GM19468 (cell line): ENCODE results near the gene PNPO.
"Not testable (repeated sequence)": the region's sequence is repeated elsewhere in the genome, so short reads cannot be mapped to it uniquely, and the experiment has no call there.

Source experiments
- ATAC-seq: cut with Tn5 transposase; IDR thresholded peaks from one replicate; pipeline ENCODE4 v1.9.1; 2021; ENCODE audit warnings: mild to moderate bottlenecking, moderate library complexity, moderate number of reproducible peaks; ENCODE audit not compliant: unreplicated experiment; ENCODE audit errors: extremely low read depth

Gene PNPO

DNA sequence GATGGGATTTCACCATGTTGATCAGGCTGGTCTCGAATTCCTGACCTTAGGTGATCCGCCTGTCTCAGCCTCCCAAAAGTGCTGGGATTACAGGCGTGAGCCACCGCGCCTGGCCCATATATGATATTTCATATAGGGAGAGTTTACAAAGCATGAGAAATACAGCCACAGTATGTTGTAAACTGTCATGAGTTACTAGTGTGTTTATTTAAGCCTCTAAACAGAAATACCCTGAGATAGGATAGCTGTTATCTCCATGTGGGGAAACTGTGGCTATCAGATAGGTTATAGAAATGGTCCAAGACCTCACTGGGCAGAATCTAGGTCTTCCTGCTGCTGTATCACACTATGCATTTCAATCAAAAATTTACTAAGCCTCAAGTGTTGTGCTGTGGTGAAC is 27.5 kb downstream of the PNPO start:
- no peak for ATAC-seq

DNA sequence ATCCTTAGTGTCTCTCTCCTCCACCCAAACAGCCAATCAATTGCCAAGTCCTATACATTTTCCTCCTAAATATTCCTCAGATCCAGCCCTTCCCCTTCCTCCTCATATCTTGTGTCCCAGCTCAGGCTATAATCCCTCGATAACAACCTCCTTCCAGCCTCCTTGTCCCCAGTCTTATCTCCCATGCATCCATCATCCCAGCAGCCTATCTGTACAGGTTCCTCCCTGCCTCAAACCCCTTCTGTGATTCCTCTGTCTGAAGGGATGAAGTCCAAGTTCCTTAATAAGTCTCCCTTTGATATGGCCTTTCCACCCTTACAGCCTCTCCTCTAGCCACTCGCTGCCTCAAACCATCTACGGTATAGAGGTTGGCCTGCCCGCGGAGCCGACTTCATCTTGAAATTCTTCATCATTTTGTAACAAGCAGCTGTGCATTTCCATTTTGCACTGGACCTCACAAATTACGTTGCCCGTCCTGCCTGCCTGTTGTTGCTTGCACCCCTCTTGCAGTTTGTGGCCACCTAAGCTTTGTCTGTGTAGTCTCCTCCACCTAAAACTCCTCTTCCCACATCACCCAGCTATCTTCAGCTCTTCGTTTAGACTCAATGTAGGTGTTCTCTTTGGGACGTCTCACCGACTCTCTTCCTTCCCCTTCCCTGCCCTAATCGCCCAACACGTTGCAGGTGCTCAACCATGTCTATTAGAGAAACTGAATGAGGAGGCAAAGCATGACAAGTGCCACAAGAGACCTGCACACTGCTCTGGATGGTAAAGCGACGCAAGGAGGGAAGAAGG is 28.8 kb downstream of the PNPO start:
- no peak for ATAC-seq

GRCh38 chr17:47970725-47971499 is 29.5 kb downstream of the PNPO start, which contains the start of gene CDK5RAP3:
CDK5RAP3 (plus strand) TSS chr17:47971113; CDS start chr17:47971147, 34 bp downstream.
- peak; percentile 95 for ATAC-seq

GRCh38 chr17:47973541-47973940 is 32.2 kb downstream of the PNPO start:
- no peak for ATAC-seq

- ATAC-seq, result no peak
Observed at GRCh38 chr17:47975189-47975822, 33.9 kb downstream of the PNPO start.

DNA sequence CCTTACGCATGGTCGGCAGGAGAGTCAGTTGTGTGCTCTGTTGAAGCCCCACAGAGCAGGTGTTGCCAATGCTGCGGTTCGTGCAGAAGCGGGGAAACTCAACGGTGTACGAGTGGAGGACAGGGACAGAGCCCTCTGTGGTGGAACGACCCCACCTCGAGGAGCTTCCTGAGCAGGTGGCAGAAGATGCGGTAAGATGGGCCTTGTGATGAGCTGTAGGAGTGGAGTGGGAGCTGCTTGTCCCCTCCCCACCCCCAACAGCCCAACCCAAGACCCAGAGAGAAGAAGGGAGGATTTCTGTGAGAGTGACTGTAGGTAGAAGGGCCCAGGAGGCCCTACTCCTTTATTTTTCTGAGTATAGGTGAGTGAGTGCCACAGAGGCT is 34.4 kb downstream of the PNPO start:
- no peak for ATAC-seq

GRCh38 chr17:47978324-47978723 is 37.0 kb downstream of the PNPO start:
- ATAC-seq, result no peak

DNA sequence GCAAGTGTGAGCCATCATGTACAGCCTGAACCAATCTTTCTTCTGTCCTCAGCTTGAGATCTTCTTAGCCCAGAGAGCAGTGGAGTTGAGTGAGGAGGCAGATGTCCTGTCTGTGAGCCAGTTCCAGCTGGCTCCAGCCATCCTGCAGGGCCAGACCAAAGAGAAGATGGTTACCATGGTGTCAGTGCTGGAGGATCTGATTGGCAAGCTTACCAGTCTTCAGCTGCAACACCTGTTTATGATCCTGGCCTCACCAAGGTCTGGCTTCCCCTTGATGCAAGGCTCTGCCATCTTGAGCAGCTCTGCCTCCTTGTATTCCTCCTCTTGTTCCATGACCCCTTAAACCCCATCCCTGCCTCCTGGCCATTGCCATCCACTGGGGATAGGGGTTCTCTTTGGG is 39.2 kb downstream of the PNPO start:
- ATAC-seq, result no peak

DNA sequence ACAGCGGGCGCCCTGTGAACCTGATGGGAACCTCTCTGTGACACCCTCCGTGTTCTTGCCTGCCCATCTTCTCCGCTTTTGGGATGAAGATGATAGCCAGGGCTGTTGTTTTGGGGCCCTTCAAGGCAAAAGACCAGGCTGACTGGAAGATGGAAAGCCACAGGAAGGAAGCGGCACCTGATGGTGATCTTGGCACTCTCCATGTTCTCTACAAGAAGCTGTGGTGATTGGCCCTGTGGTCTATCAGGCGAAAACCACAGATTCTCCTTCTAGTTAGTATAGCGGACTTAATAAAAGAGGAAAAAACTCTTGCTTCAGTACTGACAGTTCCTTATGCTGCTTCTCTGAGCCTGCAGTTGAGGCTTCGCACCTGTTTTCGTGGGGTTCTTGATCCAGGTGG is 40.1 kb downstream of the PNPO start:
- ATAC-seq, result no peak

DNA sequence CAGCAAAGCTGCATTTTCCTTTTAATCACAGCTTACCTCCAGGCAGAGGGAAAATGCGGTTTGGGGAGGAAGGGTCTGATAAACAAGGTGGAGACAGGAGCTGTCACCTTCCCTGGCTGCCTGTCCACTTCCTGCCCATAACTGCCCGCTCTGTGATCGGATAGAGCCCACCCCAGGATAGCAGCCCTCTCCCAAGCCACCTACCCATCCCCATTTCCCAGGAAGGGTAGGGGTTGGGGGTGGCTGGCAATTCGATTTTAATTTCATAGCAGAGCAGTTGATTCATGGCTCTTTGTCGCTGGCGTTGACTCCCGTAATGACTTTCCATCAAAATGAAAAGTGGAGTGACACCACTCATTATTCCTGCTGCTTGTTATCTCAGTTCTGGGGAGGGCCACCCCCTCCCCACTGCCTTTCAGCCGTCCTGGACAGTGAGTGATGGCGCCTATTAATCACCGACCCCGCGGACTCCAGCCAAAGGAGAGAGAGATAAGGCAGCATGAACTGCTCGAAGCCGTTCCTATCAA is 40.8 kb downstream of the PNPO start:
- no peak for ATAC-seq

DNA sequence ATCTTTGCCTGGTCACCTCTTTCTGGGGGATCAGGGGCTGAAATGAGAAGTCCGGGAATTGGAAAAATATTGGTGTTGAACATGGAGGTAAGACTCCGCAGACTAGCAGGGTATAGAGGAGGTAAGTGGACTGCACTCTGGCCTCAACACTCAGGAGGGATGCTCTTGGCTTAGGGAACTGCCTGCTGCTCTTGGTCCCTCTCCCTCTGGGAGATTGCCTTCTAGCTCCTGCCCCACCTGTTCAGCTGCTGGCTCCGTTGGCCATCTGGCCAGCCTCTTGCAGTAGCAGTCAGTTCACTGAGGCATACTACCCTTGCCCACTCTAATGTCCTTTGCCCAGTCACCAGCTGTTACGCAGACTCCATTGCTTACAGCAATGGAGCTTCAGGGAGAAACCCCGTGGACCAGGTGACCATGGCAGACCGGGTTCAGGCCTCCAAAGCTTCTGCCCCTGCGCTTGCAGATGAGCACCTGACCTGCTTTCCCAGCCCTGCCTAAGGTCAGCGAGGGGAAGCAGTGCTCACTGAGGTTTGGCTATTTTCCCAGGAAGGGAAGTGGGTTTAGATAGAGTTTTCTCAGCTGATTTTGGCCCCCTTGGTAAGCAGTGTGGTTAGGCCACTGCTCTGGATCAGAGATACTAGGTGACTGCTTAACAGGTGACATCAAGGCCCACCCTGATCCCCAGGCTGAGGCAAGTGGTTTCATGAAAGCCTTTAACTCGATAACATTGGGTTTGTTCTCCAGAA is 41.4 kb downstream of the PNPO start:
- no peak for ATAC-seq

- ATAC-seq, result no peak
Observed at GRCh38 chr17:47983492-47984223, 42.3 kb downstream of the PNPO start.

GRCh38 chr17:47986520-47986919 is 45.1 kb downstream of the PNPO start:
- ATAC-seq, result no peak

DNA sequence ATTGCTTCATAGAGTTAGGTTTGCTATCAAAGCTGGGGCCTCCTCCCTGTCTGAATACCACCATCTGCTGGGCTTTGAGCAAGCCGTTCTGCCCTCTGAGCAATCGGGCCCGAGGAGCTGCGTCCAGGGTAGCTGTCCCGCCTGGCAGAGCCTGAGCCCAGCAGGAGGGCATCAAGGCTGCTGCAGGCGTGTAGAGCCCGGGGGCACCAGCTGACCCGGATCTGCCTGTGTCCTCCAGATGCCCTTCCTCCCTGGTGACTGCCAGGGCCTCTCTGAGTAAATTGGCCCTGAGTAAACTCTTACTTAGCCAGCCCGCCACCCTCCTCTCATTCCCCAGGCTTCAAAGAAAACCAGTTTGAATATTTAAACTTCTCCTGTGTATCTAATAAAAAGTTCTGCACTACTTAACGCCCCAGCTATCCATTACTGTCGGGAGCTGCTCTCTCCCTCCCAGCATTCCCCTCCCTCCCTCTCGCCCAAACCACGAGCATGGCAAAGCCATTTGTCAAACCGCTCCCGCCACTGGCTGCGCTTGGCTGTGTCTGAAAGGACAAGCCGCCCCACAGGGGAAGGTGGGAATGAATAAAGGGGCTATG is 46.0 kb downstream of the PNPO start:
- ATAC-seq, result no peak

DNA sequence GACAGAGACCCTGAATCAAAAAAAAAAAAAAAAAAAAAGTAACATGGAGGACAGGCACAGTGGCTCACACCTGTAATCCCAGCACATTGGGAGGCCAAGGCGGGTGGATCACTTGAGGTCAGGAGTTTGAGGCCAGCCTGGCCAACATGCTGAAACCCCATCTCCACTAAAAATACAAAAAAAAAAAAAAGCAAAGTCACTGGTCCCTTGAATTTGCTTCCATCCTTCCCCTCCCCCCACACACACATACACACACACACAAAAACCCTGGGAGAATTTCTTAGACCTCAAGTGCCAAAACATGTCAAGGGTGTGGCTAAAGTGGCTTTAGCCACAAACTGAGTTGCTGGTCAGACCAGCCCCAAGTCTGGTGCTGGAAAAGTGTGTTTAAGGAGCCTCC is 47.1 kb downstream of the PNPO start:
- ATAC-seq, result not testable (repeated sequence)

DNA sequence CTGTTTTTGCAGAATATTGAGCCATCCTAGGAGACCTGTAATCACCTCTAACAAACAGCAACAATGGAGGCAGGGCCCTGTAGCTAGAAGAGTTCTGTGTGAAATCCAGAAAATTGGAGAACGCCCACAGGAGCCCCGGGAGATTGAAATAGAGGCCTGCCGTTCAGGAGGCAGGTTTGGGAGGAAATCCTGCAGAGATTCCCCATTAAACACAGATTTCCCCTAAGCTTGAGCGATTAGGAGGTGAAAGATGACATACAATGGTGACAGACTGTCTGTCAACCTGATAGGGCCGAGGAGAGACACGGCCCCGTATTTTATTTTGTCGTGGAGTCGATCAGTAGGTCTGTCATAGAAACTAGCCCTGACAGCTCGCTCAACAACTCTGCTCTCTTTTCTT is 47.8 kb downstream of the PNPO start:
- ATAC-seq, result no peak

DNA sequence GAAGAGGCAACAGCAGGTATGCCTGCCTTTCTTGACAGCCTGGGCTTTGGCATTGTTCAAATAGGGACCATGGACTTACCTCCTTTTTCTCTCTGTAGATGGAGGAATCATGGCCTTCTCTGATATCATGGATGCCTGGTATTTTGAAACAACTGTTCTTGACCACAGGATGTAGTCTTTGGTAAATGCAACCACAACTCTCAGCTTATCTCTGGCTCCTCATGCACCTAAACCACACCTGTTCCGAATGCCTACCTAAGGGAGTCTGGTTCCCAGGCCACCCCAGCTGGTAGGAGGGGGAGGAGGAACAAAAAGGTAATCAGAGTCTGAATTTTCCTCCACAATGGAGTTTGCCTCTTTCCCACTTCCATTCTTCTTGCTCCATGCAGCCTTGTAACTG is 48.3 kb downstream of the PNPO start:
- no peak for ATAC-seq

DNA sequence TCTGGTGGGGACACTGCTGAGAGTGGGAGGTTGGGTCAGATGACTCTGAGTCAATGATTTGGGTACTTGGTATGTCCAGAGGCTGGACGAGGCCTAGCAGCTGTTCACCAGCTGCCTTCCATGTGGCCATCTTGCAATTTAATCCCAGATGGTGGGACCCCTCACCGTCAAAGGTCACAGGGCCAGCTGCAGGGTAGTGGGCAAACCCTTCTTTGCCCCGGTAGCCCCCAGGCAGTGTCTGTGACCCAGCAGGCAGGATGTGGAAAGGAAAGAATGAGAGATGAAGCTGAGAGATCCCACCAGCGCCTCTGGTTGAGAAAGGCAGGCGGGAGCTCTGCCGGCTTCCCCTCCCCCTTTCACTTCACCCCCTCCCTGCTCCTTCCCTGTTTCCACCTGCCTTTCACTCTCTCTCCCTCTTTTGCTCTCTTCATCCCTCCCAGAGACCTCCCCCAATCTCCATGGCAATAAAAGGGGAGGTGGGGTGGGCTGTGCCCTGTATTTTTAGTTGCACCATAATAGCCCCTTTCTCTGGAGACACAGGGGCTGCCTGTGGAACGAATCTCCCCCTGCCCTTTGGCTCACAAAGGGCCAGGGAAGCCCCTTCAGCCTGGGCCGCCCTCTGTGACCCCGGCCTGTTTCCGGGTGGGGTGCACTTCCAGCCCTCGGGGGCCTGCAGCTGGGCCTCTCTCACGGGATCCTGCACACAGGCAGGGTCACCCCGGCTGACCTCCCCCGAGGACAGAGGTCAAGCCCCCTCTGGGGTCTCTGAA is 49.8 kb downstream of the PNPO start:
- no peak for ATAC-seq
